GM23248 (cell line): Measurements from ENCODE around the gene MOGAT3.

ENCODE experiments used
- EZH2 ChIP-seq: fragments of 200-600 bp; sonication (generic); IDR thresholded peaks from 2 replicates; pipeline ENCODE4 v1.6.1; 2018; ENCODE audit warnings: antibody characterized with exemption, mild to moderate bottlenecking; ENCODE audit not compliant: insufficient read depth, poor library complexity, severe bottlenecking
- EZH2phosphoT487 ChIP-seq: fragments of 200-600 bp; sonication (generic); IDR thresholded peaks from 2 replicates; pipeline ENCODE4 v1.6.1; 2018; ENCODE audit warnings: antibody characterized with exemption, moderate library complexity, mild to moderate bottlenecking, low read depth; ENCODE audit not compliant: insufficient read depth

GRCh38 chr7:101166648-101166908, 34.3 kb downstream of the MOGAT3 start:
- TF ChIP-seq EZH2 (no peak), EZH2phosphoT487 (no peak)
